ENCODE results near the gene CSTPP1. TPM values are rescaled to one million over a fixed set of nuclear protein-coding genes. Genes with fewer than 3 reads are reported as not detected.
A peak's percentile ranks its signal among the peaks of the same experiment; 100 is the strongest.

Gene CSTPP1
- total RNA-seq, 1 donor from 2014 or later, result 36.9 TPM

DNA sequence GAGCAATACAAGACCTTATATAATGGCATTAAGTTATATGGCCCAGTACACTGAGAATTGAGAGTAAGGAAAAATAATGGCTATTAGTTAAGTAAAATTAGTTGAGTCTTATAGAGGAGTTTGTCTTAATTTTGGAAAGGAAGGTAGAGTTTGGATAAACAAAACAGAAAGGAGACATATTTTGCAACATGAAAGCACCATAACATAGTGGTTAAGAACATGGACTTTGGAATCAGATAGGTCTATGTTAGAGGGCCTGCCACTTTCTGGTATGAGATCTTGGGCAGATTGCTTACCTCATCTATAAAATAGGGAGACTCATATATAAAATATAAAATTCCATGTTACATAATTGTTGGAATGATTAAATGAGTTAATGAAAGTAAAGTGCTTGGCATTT is 68.9 kb downstream of the CSTPP1 start:
- peak overlapping the region; percentile 86 for H3K27ac Mint-ChIP-seq (ENCODE audit: unreplicated experiment)
- TF ChIP-seq, protein P1, sequence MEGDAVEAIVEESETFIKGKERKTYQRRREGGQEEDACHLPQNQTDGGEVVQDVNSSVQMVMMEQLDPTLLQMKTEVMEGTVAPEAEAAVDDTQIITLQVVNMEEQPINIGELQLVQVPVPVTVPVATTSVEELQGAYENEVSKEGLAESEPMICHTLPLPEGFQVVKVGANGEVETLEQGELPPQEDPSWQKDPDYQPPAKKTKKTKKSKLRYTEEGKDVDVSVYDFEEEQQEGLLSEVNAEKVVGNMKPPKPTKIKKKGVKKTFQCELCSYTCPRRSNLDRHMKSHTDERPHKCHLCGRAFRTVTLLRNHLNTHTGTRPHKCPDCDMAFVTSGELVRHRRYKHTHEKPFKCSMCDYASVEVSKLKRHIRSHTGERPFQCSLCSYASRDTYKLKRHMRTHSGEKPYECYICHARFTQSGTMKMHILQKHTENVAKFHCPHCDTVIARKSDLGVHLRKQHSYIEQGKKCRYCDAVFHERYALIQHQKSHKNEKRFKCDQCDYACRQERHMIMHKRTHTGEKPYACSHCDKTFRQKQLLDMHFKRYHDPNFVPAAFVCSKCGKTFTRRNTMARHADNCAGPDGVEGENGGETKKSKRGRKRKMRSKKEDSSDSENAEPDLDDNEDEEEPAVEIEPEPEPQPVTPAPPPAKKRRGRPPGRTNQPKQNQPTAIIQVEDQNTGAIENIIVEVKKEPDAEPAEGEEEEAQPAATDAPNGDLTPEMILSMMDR (IDR thresholded peaks at IDR 0.05), result no peak
- no peaks in the 10 kb centered on the region for H3K9me3 Mint-ChIP-seq (ENCODE audit: unreplicated experiment)
- DNase-seq (ENCODE audit: extremely low spot score, unreplicated experiment), result no peak
- H3K4me1 Mint-ChIP-seq (ENCODE audit: unreplicated experiment), result peaks cover 46% of the 10 kb centered on the region
- no peaks in the 10 kb centered on the region for H3K27me3 Mint-ChIP-seq (ENCODE audit: unreplicated experiment)
- H3K4me3 Mint-ChIP-seq (ENCODE audit: unreplicated experiment), result no peak overlapping the region
- peaks cover 5% of the 10 kb centered on the region for H3K36me3 Mint-ChIP-seq (ENCODE audit: unreplicated experiment)

DNA sequence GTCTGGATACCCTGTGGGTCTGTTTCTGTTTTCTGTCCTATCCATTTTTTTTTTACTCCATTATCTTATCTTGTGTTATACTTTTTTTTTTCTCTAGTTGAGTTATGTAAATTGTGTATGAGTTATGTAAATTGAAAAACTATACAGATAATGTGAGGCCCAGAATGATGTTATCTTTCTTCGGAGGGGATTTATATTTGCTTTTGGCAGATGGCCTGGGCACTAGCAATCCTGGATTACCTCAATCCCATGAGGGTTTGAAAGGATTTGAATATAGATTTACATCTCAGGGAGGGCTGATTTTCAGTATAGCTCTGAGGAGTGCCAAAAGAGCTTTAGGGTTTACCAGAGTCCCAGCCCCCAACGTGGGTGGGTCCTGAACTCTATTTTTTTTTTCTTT is 71.0 kb downstream of the CSTPP1 start:
- no peaks in the 10 kb centered on the region for H3K9me3 Mint-ChIP-seq (ENCODE audit: unreplicated experiment)
- H3K36me3 Mint-ChIP-seq (ENCODE audit: unreplicated experiment), result peaks cover 9% of the 10 kb centered on the region
- no peaks in the 10 kb centered on the region for H3K27me3 Mint-ChIP-seq (ENCODE audit: unreplicated experiment)
- TF ChIP-seq, protein P1 (IDR thresholded peaks at IDR 0.05), result no peak
- H3K27ac Mint-ChIP-seq (ENCODE audit: unreplicated experiment), result no peak overlapping the region
- no peak overlapping the region for H3K4me3 Mint-ChIP-seq (ENCODE audit: unreplicated experiment)
- peaks cover 48% of the 10 kb centered on the region for H3K4me1 Mint-ChIP-seq (ENCODE audit: unreplicated experiment)
- DNase-seq (ENCODE audit: extremely low spot score, unreplicated experiment), result no peak

DNA sequence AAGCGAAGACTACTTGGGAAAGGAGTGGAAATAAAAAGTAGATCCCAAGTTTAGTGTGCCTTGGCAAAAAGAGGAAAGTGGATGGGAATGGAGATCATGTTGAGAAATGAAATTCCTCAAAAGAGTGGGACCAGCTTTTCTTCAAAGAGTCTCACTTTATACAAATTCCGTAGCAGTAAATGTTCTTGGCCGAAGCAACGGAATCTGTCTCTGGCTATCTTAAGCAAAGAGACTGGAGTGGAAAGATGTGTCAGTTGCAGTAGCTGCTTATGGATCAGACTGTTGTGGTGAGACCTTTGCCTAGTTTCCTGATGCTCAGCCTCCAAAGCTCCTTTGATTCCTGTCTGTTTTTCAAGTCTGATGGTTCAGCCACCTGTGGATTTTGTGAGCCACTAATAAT is 73.6 kb downstream of the CSTPP1 start:
- Mint-ChIP-seq H3K4me3 (ENCODE audit: unreplicated experiment) (no peak overlapping the region), H3K27ac (ENCODE audit: unreplicated experiment) (no peak overlapping the region), H3K4me1 (ENCODE audit: unreplicated experiment) (peaks cover 28% of the 10 kb centered on the region), H3K36me3 (ENCODE audit: unreplicated experiment) (peaks cover 9% of the 10 kb centered on the region), H3K9me3 (ENCODE audit: unreplicated experiment) (no peaks in the 10 kb centered on the region), H3K27me3 (ENCODE audit: unreplicated experiment) (no peaks in the 10 kb centered on the region)
- no peak for DNase-seq (ENCODE audit: extremely low spot score, unreplicated experiment)
- TF ChIP-seq, protein P1 (IDR thresholded peaks at IDR 0.05), result no peak

DNA sequence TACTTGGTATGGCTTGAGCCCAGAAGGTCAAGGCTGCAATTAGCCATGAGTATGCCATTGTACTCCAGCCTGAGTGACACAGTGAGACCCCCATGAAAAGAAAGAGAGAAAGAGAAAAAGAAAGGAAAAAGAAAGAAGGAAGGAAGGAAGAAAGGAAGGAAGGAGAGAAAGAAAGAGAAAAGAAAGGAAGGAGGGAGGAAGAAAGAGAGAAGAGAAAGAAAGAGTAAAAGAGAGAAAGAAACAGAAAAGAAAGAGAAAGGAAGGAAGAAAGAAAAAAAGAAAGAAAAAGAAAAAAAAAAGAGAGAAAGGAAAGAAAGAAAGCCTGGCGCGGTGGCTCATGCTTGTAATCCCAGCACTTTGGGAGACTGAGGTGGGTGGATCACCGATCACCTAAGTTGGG is 77.5 kb downstream of the CSTPP1 start:
- no peak overlapping the region for H3K4me3 Mint-ChIP-seq (ENCODE audit: unreplicated experiment)
- TF ChIP-seq, protein P1 (IDR thresholded peaks at IDR 0.05), result no peak
- DNase-seq (ENCODE audit: extremely low spot score, unreplicated experiment), result no peak
- H3K36me3 Mint-ChIP-seq (ENCODE audit: unreplicated experiment), result peaks cover 6% of the 10 kb centered on the region
- H3K27me3 Mint-ChIP-seq (ENCODE audit: unreplicated experiment), result no peaks in the 10 kb centered on the region
- H3K27ac Mint-ChIP-seq (ENCODE audit: unreplicated experiment), result no peak overlapping the region
- H3K9me3 Mint-ChIP-seq (ENCODE audit: unreplicated experiment), result no peaks in the 10 kb centered on the region
- H3K4me1 Mint-ChIP-seq (ENCODE audit: unreplicated experiment), result peaks cover 12% of the 10 kb centered on the region

DNA sequence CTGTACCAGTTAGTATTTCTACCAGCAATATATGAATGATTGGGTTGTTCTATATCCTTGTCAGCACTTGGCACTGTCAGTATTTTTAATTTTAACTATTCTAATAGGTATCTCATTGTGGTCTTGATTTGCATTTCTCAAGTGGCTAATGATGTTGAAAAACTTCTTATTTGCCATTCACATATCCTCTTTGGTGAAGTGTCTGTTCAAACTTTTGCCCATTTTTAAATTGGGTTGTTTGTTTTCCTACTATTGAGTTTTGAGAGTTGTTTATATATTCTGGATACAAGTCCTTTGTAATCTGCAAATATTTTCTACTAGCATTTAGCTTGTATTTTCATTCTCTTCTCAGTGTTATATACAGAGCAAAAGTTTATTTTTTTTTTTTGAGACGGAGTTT is 82.1 kb downstream of the CSTPP1 start:
- H3K4me1 Mint-ChIP-seq (ENCODE audit: unreplicated experiment), result no peaks in the 10 kb centered on the region
- TF ChIP-seq, protein P1 (IDR thresholded peaks at IDR 0.05), result no peak
- peaks cover 3% of the 10 kb centered on the region for H3K36me3 Mint-ChIP-seq (ENCODE audit: unreplicated experiment)
- no peak overlapping the region for H3K27ac Mint-ChIP-seq (ENCODE audit: unreplicated experiment)
- H3K27me3 Mint-ChIP-seq (ENCODE audit: unreplicated experiment), result no peaks in the 10 kb centered on the region
- no peak for DNase-seq (ENCODE audit: extremely low spot score, unreplicated experiment)
- no peak overlapping the region for H3K4me3 Mint-ChIP-seq (ENCODE audit: unreplicated experiment)
- H3K9me3 Mint-ChIP-seq (ENCODE audit: unreplicated experiment), result peaks cover 4% of the 10 kb centered on the region
